Sigmoid colon (tissue), 7 donors: Measurements from ENCODE around the gene CYP4V2. TPM values are rescaled to one million over a fixed set of nuclear protein-coding genes. Genes with fewer than 3 reads are reported as not detected.

Experiments used
- DNase-seq: peaks from one replicate; pipeline ENCODE4 v3.0.0-alpha.2; 2019
- H3K27ac ChIP-seq, 4 donors: fragments of 200-600 bp; sonication (generic); one replicate each; pipeline ENCODE4 v1.5.1; 2016 to 2019; ENCODE audit warnings: mild to moderate bottlenecking in 1 of 4
- H3K27me3 ChIP-seq, 3 donors: fragments of 200-600 bp; sonication (generic); one replicate each; pipeline ENCODE4 v1.5.1; 2019; ENCODE audit warnings: mild to moderate bottlenecking in 1 of 3
- H3K36me3 ChIP-seq, 4 donors: fragments of 200-600 bp; sonication (generic); one replicate each; pipeline ENCODE4 v1.5.1; 2016 to 2019
- H3K4me1 ChIP-seq, 4 donors: fragments of 200-600 bp; sonication (generic); one replicate each; pipeline ENCODE4 v1.5.1; 2017 to 2019
- H3K4me3 ChIP-seq, 4 donors: fragments of 200-600 bp; sonication (generic); one replicate each; pipeline ENCODE4 v1.5.1; 2017 to 2019; ENCODE audit warnings: mild to moderate bottlenecking in 2 of 4, moderate library complexity in 1 of 4
- H3K9me3 ChIP-seq, 4 donors: fragments of 200-600 bp in 3 of 4; sonication (generic) in 3 of 4; one replicate each; pipeline versions ENCODE4 v1.5.1 to v1.6.1; 2013 to 2019
- CTCF ChIP-seq, 4 experiments: fragments of 450-650 bp in 3 of 4; fragments of 200-600 bp in 1 of 4; IDR thresholded peaks; one replicate each; pipeline ENCODE4 v1.5.1; 2016 to 2019; ENCODE audit warnings: antibody characterized with exemption in 4 of 4, mild to moderate bottlenecking in 3 of 4, moderate library complexity in 2 of 4
- EP300 ChIP-seq, 4 donors: sonication (generic); formaldehyde crosslinking; IDR thresholded peaks; one replicate each; pipeline ENCODE4 v1.6.1; 2017; ENCODE audit warnings: antibody characterized with exemption in 4 of 4
- POLR2A ChIP-seq, 2 donors: fragments of 450-650 bp; IDR thresholded peaks; one replicate each; pipeline ENCODE4 v1.6.1; 2016; ENCODE audit warnings: antibody characterized with exemption in 2 of 2, mild to moderate bottlenecking in 2 of 2, moderate library complexity in 2 of 2
- POLR2AphosphoS5 ChIP-seq, 4 donors: sonication (generic); formaldehyde crosslinking; IDR thresholded peaks; one replicate each; pipeline ENCODE4 v1.6.1; 2017; ENCODE audit warnings: antibody characterized with exemption in 4 of 4
- WGBS, 2 donors: extraction: QIAGEN DNeasy Blood & Tissue Kit; methylation state at CpG; one replicate each; pipeline ENCODE4 v1.1.7; 2013; 5-methylcytosine and 5-hydroxymethylcytosine counted together
- intact Hi-C: fragments of 100-400 bp; cut with DNase I; formaldehyde crosslinking; loops from one replicate; pipeline ENCODE4 v1.15.1; 2023
- polyA plus RNA-seq, 3 donors: library from polyadenylated mRNA; stranded (reverse); fragments of 200-250 nt; gene quantifications; one replicate each; pipeline ENCODE4 v1.2.3, GENCODE V29; 2013
- total RNA-seq, 4 donors: library from RNA; depleted of rRNA; stranded (reverse); fragments of >200 nt; gene quantifications; one replicate each; pipeline ENCODE4 v1.1.0, GENCODE V29; 2016
- donor health status: healthy with polysubstance abuse.
- donor health status: Bipolar disorder and iron deficiency.
- donor health status: healthy.

CYP4V2 gene
- total and polyA plus RNA-seq, 7 donors = 7.2 to 75.3 (median 30.0) TPM

GRCh38 chr4:186221624-186222023, 30.3 kb downstream of the CYP4V2 start:
- H3K27me3 ChIP-seq = no peaks in the 10 kb centered on the region
- H3K4me1 ChIP-seq = no peaks in the 10 kb centered on the region
- no peaks in the 10 kb centered on the region for H3K36me3 ChIP-seq
- DNase-seq = no peak
- peaks cover 0 to 3% (median 1%) of the 10 kb centered on the region in 4 donors for H3K9me3 ChIP-seq
- H3K4me3 ChIP-seq = no peak overlapping the region
- intact Hi-C loops = no loop called here
- TF ChIP-seq POLR2AphosphoS5 (IDR thresholded peaks at IDR 0.05) = no peak
- no peak for TF ChIP-seq CTCF (IDR thresholded peaks at IDR 0.05)
- TF ChIP-seq EP300 (IDR thresholded peaks at IDR 0.05) = no peak
- TF ChIP-seq POLR2A (IDR thresholded peaks at IDR 0.05) = no peak
- H3K27ac ChIP-seq = no peak overlapping the region
- WGBS, 2 donors = 60 to 85% methylated on average over 1 of the region's 1 CpG

GRCh38 chr4:186225848-186226247, 34.5 kb downstream of the CYP4V2 start:
- Histone ChIP-seq H3K36me3 (no peaks in the 10 kb centered on the region), H3K4me1 (peaks cover 0 to 4% (median 2%) of the 10 kb centered on the region in 4 donors), H3K27ac (no peak overlapping the region), H3K4me3 (no peak overlapping the region), H3K9me3 (peaks cover 0 to 3% (median 1%) of the 10 kb centered on the region in 4 donors), H3K27me3 (no peaks in the 10 kb centered on the region)
- TF ChIP-seq CTCF (IDR thresholded peaks at IDR 0.05) = no peak
- DNase-seq = no peak
- intact Hi-C loops = no loop called here

- H3K4me3 ChIP-seq = no peak overlapping the region
- peaks cover 0 to 3% (median 1%) of the 10 kb centered on the region in 4 donors for H3K9me3 ChIP-seq
- no peak for DNase-seq
- no peak for TF ChIP-seq POLR2A (IDR thresholded peaks at IDR 0.05)
- TF ChIP-seq POLR2AphosphoS5 (IDR thresholded peaks at IDR 0.05) = no peak
- intact Hi-C loops = no loop called here
- peaks cover 0 to 4% (median 2%) of the 10 kb centered on the region in 4 donors for H3K4me1 ChIP-seq
- 93 to 94% methylated on average over 3 of the region's 3 CpGs for WGBS, 2 donors
- H3K27me3 ChIP-seq = no peaks in the 10 kb centered on the region
- no peaks in the 10 kb centered on the region for H3K36me3 ChIP-seq
- no peak overlapping the region for H3K27ac ChIP-seq
These were observed 35.3 kb downstream of the CYP4V2 start for GRCh38 chr4:186226521-186227189.

GRCh38 chr4:186227221-186227620, 35.9 kb downstream of the CYP4V2 start, which contains the start of gene KLKB1:
Gene KLKB1, plus strand, starts transcription at chr4:186227507. Its CDS starts 689 bp downstream, at chr4:186228196.
- H3K4me1 ChIP-seq = peaks cover 0 to 4% (median 2%) of the 10 kb centered on the region in 4 donors
- intact Hi-C loops = no loop called here
- no peak within 1 kb of the TSS for H3K27ac ChIP-seq
- DNase-seq = no peak
- no peaks in the 10 kb centered on the region for H3K27me3 ChIP-seq
- H3K36me3 ChIP-seq = no peaks in the 10 kb centered on the region
- no peak for TF ChIP-seq POLR2A (IDR thresholded peaks at IDR 0.05)
- TF ChIP-seq POLR2AphosphoS5 (IDR thresholded peaks at IDR 0.05) = no peak
- TF ChIP-seq EP300 (IDR thresholded peaks at IDR 0.05) = no peak
- TF ChIP-seq CTCF (IDR thresholded peaks at IDR 0.05) = no peak
- peak within 1 kb of the TSS in 3 of 4 donors; percentile 10 to 34 (median 27) for H3K4me3 ChIP-seq
- WGBS, 2 donors = 54 to 75% methylated on average over 5 of the region's 5 CpGs
- peaks cover 0 to 3% (median 1%) of the 10 kb centered on the region in 4 donors for H3K9me3 ChIP-seq

GRCh38 chr4:186227744-186228513, 36.6 kb downstream of the CYP4V2 start:
- intact Hi-C loops = no loop called here
- 3 to 39% methylated on average over 2 of the region's 2 CpGs for WGBS, 2 donors
- no peaks in the 10 kb centered on the region for H3K27me3 ChIP-seq

More at GRCh38 chr4:186227744-186228513, 36.6 kb downstream of the CYP4V2 start:
- no peak for DNase-seq
- H3K4me3 ChIP-seq = peak overlapping the region in 3 of 4 donors; percentile 10 to 34 (median 27)
- no peaks in the 10 kb centered on the region for H3K36me3 ChIP-seq
- TF ChIP-seq CTCF (IDR thresholded peaks at IDR 0.05) (no peak), POLR2A (IDR thresholded peaks at IDR 0.05) (no peak), POLR2AphosphoS5 (IDR thresholded peaks at IDR 0.05) (no peak), EP300 (IDR thresholded peaks at IDR 0.05) (no peak)
- no peak overlapping the region for H3K27ac ChIP-seq
- H3K9me3 ChIP-seq = peaks cover 0 to 3% (median 1%) of the 10 kb centered on the region in 4 donors
- peaks cover 0 to 4% (median 2%) of the 10 kb centered on the region in 4 donors for H3K4me1 ChIP-seq
